AG09309 (cell line): ENCODE results near the gene SYT5.

Experiments
- DNase-seq: peaks from one replicate; pipeline ENCODE4 v3.0.0-alpha.2; 2010; ENCODE audit warnings: low read depth
- H3K4me3 ChIP-seq: 2 replicates; pipeline ENCODE4 v1.5.1; 2011; ENCODE audit warnings: mild to moderate bottlenecking, low read depth, low read length, moderate library complexity; ENCODE audit not compliant: control insufficient read depth
- TF ChIP-seq, protein P1 (sequence below): IDR thresholded peaks from 2 replicates; pipeline ENCODE4 v1.5.1; 2011; ENCODE audit warnings: mild to moderate bottlenecking, low read depth, low read length, inconsistent platforms; ENCODE audit not compliant: insufficient read depth, control insufficient read depth; ENCODE audit errors: missing control alignments

The SYT5 gene

DNA sequence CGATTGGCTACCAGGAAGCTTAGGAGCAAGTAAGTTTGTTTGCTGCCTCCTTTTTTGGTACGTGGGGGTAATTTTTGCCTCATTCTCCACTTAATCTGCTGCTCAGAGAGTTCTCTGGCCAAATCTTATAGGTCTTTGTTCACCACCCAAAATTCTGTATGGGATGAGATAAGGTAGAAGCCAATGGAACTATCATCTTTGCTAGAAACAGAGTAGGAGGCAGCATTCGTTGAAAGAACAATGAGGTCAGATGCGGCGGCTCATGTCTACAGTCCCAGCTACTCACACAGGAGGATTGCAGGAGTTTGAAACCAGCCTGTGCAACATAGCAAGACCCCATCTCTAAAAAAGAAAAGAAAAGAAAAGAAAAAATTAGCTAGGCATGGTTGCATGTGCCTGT lies 8.6 kb downstream of the SYT5 start:
- no peak for DNase-seq
- no peak overlapping the region for H3K4me3 ChIP-seq
- TF ChIP-seq, protein P1, sequence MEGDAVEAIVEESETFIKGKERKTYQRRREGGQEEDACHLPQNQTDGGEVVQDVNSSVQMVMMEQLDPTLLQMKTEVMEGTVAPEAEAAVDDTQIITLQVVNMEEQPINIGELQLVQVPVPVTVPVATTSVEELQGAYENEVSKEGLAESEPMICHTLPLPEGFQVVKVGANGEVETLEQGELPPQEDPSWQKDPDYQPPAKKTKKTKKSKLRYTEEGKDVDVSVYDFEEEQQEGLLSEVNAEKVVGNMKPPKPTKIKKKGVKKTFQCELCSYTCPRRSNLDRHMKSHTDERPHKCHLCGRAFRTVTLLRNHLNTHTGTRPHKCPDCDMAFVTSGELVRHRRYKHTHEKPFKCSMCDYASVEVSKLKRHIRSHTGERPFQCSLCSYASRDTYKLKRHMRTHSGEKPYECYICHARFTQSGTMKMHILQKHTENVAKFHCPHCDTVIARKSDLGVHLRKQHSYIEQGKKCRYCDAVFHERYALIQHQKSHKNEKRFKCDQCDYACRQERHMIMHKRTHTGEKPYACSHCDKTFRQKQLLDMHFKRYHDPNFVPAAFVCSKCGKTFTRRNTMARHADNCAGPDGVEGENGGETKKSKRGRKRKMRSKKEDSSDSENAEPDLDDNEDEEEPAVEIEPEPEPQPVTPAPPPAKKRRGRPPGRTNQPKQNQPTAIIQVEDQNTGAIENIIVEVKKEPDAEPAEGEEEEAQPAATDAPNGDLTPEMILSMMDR, result no peak

DNA sequence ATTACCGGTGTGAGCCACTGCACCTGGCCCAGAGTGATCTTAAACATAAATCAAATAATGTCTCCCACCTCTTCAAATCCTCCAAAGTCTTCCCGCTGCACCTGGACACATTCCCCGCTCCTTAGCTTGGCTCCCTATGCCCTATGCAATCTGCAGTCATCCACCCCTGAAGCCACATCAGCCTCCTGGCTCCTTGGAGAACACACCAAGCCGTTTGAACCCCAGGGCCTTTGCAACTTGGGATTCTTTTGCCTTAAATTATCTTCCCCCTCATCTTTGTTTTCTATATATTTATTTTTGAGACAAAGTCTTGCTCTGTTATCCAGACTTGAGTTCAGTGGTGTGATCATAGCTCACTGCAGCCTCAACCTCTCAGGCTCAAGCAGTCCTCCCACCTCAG lies 11.0 kb downstream of the SYT5 start:
- TF ChIP-seq, protein P1, result no peak
- DNase-seq, result no peak
- H3K4me3 ChIP-seq, result no peak overlapping the region

DNA sequence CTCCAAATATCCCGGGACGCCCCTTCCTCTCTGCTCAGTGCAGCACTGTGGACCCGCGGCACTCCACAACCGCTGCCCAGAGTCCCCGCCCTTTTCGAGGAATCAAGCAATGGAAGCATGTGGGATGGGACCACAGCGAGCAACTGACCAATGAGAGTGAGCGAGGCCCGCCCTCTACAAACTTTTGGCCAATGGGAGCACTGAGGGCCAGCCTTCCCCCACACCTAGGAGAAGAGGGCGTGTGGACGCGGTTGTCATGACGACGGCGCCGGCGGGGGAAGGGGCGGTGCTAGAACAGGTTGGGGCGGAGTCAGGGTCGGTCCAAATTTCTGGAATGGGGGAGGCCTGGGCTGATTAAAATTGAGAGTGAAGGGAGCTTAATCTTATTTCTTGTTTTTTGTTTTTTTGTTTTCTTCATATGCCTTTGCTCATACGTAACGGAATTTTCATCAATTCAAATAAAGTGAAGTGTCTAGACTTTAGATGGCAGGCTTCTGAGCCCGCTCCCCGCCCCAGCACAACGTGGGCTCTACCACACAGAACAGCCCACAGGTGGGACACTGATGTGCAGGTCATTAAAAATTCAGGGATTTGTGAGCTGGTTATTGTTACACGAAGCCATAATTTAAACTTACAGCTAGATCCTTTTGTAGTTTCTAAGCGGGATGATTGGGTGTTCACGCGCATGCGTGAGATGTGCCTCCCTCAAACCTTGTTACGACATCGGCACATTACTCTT lies 13.4 kb downstream of the SYT5 start, which contains the start of gene DNAAF3:
Gene DNAAF3, minus strand, starts transcription at position 84 of the 739 bp plus-strand sequence. CDS start 200 bp downstream, outside the sequence.
- TF ChIP-seq, protein P1, result no peak
- peak within 1 kb of the TSS; percentile 76 for H3K4me3 ChIP-seq
- peak; percentile 86 for DNase-seq

DNA sequence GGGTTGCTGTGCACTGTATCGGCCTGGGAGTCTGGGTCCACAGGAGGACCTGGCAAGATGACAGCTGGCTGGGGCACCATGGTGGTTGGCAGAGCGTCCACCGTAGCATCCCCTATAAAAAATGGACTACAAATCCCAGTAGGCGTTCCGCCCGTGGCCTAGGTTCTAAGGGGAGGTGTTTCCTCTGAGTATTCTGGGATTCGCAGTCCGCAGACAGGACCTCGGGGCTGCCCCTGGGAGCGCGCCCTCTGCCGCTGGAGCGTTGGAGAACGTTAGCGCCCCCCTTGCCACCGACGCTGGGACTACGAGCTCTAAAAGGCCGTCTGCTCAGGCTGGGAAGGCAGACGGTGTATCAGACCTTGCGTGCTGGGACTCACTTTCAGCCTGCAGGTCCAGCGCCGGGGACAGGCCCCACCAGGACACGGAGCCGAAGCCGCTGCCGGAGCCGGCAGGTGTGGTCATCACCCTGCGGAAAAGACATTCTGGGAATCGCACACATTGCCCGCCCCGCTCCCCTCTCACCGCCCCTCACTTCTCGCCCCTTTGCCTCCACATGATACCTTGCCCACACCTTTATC lies 14.0 kb downstream of the SYT5 start:
- peak overlapping the region; percentile 76 for H3K4me3 ChIP-seq
- no peak for DNase-seq
- TF ChIP-seq, protein P1, result peak; percentile 74

DNA sequence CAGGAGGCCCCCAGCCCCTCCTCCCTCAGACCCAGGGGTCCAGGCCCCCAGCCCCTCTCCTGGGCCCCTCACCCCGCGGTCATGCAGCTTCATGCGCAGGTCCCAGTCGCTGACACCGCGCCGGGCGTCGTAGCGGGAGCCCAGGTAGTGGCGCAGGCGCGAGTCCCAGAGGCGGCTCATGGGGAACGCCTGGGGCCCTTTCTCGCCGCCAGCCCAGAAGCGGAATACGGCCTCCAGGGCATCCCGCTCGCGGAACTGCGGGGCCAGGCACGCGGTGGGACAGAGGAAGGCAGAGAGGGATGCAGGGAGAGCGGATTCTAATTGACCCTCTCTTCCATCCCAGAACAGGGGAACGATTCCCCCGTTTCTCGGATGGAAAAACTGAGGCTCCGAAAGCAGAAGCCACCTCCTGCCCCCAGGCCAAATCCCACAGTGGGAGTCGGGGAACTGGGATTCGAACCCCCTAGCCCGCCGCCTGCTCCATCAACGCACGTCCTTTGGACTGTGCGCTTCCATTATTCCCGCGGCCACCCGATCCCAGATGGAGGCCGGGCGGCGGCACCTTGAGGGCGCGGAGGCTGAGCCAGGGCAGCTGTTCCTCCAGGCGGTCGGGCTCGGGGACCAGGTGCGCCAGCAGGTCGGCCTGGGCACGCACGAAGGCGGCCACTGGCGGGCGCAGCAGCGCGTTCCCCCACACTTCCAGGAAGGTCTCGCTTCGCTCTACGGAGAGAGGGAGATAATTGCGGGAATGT lies 18.3 kb downstream of the SYT5 start:
- TF ChIP-seq, protein P1, result no peak
- H3K4me3 ChIP-seq, result no peak overlapping the region
- no peak for DNase-seq

DNA sequence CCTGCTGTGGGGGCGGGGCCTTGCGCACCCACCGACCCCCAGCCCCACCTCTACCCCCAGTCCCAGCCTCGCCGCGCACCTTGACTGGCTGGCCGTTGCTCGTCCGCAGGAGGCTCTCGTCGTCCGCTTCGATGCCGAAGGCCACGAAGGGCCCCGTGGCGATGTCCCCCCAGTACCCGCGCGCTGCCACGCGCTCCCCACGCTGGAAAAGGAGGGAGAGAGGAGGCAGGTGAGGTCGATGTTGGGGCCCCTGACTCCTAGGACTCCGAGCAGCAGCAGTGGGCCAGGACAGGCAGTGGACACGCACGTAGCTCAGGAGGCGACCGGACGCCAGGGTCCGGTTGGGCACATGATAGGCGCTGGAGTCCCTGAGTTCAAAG lies 19.1 kb downstream of the SYT5 start:
- TF ChIP-seq, protein P1, result no peak
- no peak for DNase-seq
- H3K4me3 ChIP-seq, result no peak overlapping the region
